Stomach (tissue), 4 donors: ENCODE data around the gene KCNQ1.

Experiments used
- POLR2AphosphoS5 ChIP-seq, 3 donors: sonication (generic); formaldehyde crosslinking; IDR thresholded peaks; one replicate each; pipeline ENCODE4 v1.6.1; 2016; ENCODE audit warnings: antibody characterized with exemption in 3 of 3
- TF ChIP-seq, protein P1 (sequence below), 7 experiments: fragments of 450-650 bp in 4 of 7; fragments of 200-600 bp in 3 of 7; sonication (generic) in 3 of 7; IDR thresholded peaks; one replicate each; pipeline ENCODE4 v1.5.1; 2016 to 2019; ENCODE audit warnings: antibody characterized with exemption in 7 of 7, control low read depth in 2 of 7, mild to moderate bottlenecking in 1 of 7

DNA sequence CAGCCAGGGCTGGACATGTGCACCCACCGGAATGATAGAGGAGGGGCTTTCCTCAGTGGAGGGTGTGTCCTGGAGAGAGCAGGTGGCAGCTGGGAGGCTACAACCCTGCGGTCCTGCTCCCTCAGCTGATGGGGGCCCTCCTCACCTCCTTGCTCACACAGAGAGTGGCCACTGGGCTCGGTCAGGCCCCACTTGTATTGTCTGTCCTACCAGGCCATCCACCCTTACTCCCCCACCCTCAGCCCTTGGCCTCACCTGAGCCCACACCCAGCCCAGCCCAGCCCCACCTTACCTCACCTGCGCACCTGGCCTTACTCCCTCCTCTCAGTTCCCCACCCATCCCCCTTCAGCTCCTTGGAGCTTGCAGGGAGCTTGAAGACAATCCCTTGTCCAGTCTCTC, 3.6 kb upstream of the KCNQ1 start:
- no peak for TF ChIP-seq POLR2AphosphoS5 (IDR thresholded peaks at IDR 0.05)
- TF ChIP-seq, protein P1, sequence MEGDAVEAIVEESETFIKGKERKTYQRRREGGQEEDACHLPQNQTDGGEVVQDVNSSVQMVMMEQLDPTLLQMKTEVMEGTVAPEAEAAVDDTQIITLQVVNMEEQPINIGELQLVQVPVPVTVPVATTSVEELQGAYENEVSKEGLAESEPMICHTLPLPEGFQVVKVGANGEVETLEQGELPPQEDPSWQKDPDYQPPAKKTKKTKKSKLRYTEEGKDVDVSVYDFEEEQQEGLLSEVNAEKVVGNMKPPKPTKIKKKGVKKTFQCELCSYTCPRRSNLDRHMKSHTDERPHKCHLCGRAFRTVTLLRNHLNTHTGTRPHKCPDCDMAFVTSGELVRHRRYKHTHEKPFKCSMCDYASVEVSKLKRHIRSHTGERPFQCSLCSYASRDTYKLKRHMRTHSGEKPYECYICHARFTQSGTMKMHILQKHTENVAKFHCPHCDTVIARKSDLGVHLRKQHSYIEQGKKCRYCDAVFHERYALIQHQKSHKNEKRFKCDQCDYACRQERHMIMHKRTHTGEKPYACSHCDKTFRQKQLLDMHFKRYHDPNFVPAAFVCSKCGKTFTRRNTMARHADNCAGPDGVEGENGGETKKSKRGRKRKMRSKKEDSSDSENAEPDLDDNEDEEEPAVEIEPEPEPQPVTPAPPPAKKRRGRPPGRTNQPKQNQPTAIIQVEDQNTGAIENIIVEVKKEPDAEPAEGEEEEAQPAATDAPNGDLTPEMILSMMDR (IDR thresholded peaks at IDR 0.05) = no peak
